Right lobe of liver (tissue), 6 donors: ENCODE data around the gene INTS3. TPM values are rescaled to one million over a fixed set of nuclear protein-coding genes. Genes with fewer than 3 reads are reported as not detected.

Experiments
- ATAC-seq, 4 donors: fragments of 200-7000 bp; cut with Tn5 transposase; one replicate each; pipeline ENCODE4 v1.9.1; 2020; ENCODE audit warnings: mild to moderate bottlenecking in 4 of 4, moderate library complexity in 4 of 4
- DNase-seq, 3 donors: peaks; one replicate each; pipeline ENCODE4 v3.0.0-alpha.2; 2020
- H3K27ac ChIP-seq, 3 donors: fragments of 200-600 bp; one replicate each; pipeline ENCODE4 v1.8.0; 2022
- H3K27me3 ChIP-seq, 2 donors: fragments of 200-600 bp; one replicate each; pipeline ENCODE4 v1.8.0; 2022
- H3K36me3 ChIP-seq, 4 donors: fragments of 200-600 bp; sonication (generic) in 1 of 4; one replicate each; pipeline versions ENCODE4 v1.5.1 to v1.8.0; 2017 to 2022; ENCODE audit warnings: control low read depth in 1 of 4
- H3K4me1 ChIP-seq, 4 donors: fragments of 200-600 bp; sonication (generic) in 1 of 4; one replicate each; pipeline versions ENCODE4 v1.5.1 to v1.8.0; 2017 to 2022; ENCODE audit warnings: control low read depth in 1 of 4
- H3K4me3 ChIP-seq, 3 donors: fragments of 200-600 bp; one replicate each; pipeline ENCODE4 v1.8.0; 2022
- H3K9me3 ChIP-seq, 4 donors: fragments of 200-600 bp; sonication (generic) in 1 of 4; one replicate each; pipeline versions ENCODE4 v1.5.1 to v1.8.0; 2017 to 2022; ENCODE audit warnings: control low read depth in 1 of 4
- CTCF ChIP-seq, 4 donors: fragments of 200-600 bp in 3 of 4; fragments of 450-650 bp in 1 of 4; IDR thresholded peaks; one replicate each; pipeline versions ENCODE4 v1.5.1 to v1.8.0; 2016 to 2022; ENCODE audit warnings: antibody characterized with exemption in 4 of 4, mild to moderate bottlenecking in 2 of 4
- POLR2A ChIP-seq: fragments of 450-650 bp; IDR thresholded peaks from one replicate; pipeline ENCODE4 v1.6.1; 2017; ENCODE audit warnings: antibody characterized with exemption, mild to moderate bottlenecking
- WGBS: methylation state at CpG from one replicate; pipeline ENCODE4 v1.1.6; 2018; ENCODE audit warnings: low coverage, low lambda C conversion rate; ENCODE audit not compliant: insufficient coverage; ENCODE audit errors: missing lambda C conversion rate; 5-methylcytosine and 5-hydroxymethylcytosine counted together
- intact Hi-C, 2 donors: fragments of 100-400 bp; cut with DNase I; formaldehyde crosslinking; loops; one replicate each; pipeline versions ENCODE4 v1.11.2 to v1.14.1; 2022
- total RNA-seq, 6 experiments: library from RNA; depleted of rRNA in 2 of 6; stranded (reverse); fragments of >200 nt in 2 of 6; fragmentation: NEBNext Ultra II Directional in 3 of 6; extraction: Animal tissue kit (Norgen Biotek cat#: 25700) in 3 of 6; gene quantifications; one replicate each; pipeline versions ENCODE4 v1.1.0 to v1.2.4, GENCODE V29; 2016 to 2023
- donor health status: DM: no; HTN: yes; CAD: no.
- donor health status: DM: no; HTN: no; CAD: no.
- donor health status: DM: no; HTN: no; CAD: no.
- donor health status: DM: no; HTN: yes; CAD: no.
- donor health status: DM: no; HTN: yes; CAD: no.

The INTS3 gene
- total RNA-seq, 6 experiments from 2014 or later, result 16.5 to 29.1 (median 22.6) TPM

DNA sequence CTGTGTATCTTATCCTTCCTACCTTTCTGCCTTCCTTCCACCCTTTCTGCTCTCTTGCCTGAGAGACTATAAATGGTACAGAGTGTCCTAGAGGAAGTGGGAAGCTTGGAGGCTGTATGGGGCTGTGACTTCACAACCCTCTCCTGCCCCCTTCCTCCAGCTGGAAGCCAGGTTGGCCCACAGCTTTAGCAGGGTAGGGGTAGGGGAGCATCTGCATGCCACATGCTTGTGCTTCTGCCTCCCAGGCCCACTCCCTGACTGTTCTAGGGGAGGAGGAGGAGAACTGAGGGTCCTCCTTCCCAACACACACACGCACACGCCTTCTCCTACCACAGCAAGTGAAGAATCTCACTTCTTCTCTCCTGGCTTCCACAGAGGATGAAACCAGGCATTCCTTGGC is 43.4 kb downstream of the INTS3 start:
- H3K36me3 ChIP-seq, result peaks cover 0 to 32% (median 5%) of the 10 kb centered on the region in 4 donors
- no peaks in the 10 kb centered on the region for H3K27me3 ChIP-seq
- DNase-seq (no peak), ATAC-seq (no peak)
- H3K4me1 ChIP-seq, result peaks cover 3 to 49% (median 22%) of the 10 kb centered on the region in 4 donors
- H3K9me3 ChIP-seq, result no peaks in the 10 kb centered on the region
- H3K4me3 ChIP-seq, result no peak overlapping the region
- WGBS, result 100% methylated on average over 2 of the region's 2 CpGs
- H3K27ac ChIP-seq, result no peak overlapping the region
- intact Hi-C loops, result loop anchor here in 1 of 2 donors (10.0 kb wide), 1 partner anchor 96 kb away; the partner anchor contains the start of genes ILF2 and NPR1
- TF ChIP-seq CTCF (IDR thresholded peaks at IDR 0.05) (no peak), POLR2A (no peak)

GRCh38 chr1:153771841-153772593 is 44.2 kb downstream of the INTS3 start:
- TF ChIP-seq CTCF (IDR thresholded peaks at IDR 0.05) (peak; percentile 17 to 33 (median 24)), POLR2A (no peak)
- intact Hi-C loops, result loop anchor here in 1 of 2 donors (10.0 kb wide), 1 partner anchor 97 kb away; the partner anchor contains the start of genes ILF2 and NPR1
- H3K4me1 ChIP-seq, result peaks cover 3 to 49% (median 23%) of the 10 kb centered on the region in 4 donors
- H3K4me3 ChIP-seq, result no peak overlapping the region
- H3K9me3 ChIP-seq, result no peaks in the 10 kb centered on the region
- 93% methylated on average over 3 of the region's 21 CpGs for WGBS
- H3K27ac ChIP-seq, result peak overlapping the region in 1 of 3 donors; percentile 76
- peaks cover 0 to 32% (median 5%) of the 10 kb centered on the region in 4 donors for H3K36me3 ChIP-seq
- H3K27me3 ChIP-seq, result no peaks in the 10 kb centered on the region
- DNase-seq (peak in 1 of 3 donors; percentile 35), ATAC-seq (no peak)

GRCh38 chr1:153773096-153773921 is 45.5 kb downstream of the INTS3 start:
- peaks cover 3 to 49% (median 22%) of the 10 kb centered on the region in 4 donors for H3K4me1 ChIP-seq
- TF ChIP-seq CTCF (IDR thresholded peaks at IDR 0.05) (no peak), POLR2A (no peak)
- H3K36me3 ChIP-seq, result peaks cover 0 to 32% (median 3%) of the 10 kb centered on the region in 4 donors
- intact Hi-C loops, result loop anchor here in 1 of 2 donors (10.0 kb wide), 1 partner anchor 99 kb away; the partner anchor contains the start of genes ILF2 and NPR1
- no peaks in the 10 kb centered on the region for H3K9me3 ChIP-seq
- 60% methylated on average over 9 of the region's 12 CpGs for WGBS
- H3K27ac ChIP-seq, result peak overlapping the region in 2 of 3 donors; percentile 51 to 76
- ATAC-seq (no peak), DNase-seq (no peak)
- no peak overlapping the region for H3K4me3 ChIP-seq
- H3K27me3 ChIP-seq, result no peaks in the 10 kb centered on the region

DNA sequence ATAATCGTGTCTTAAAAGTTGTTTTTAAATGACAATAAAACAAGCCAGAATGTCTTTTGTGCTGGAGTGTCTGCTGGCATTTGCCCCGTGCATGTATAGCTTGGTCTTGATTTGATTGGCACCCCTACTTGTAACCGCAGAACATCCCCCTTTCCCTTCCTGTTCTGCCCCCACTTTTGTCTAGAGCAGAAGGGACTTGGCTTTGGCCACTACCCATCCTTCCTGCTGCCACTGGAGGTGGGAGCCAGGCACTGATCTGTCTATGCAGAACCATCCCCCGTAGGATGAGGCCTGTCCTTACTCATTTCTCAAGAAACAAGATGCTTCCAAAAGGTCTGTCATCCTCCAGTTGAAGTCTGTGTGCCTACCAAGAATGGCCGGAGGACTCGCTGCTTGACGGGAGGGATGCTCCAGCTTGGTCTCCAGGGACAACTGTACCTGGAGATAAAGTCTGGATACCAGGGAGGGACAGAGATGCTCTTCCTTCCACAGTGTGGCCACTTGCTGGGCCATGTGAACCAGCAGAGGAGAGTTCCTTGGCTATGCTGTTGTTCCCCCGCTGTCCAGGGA is 46.3 kb downstream of the INTS3 start:
- Histone ChIP-seq H3K4me3 (no peak overlapping the region), H3K9me3 (no peaks in the 10 kb centered on the region), H3K36me3 (peaks cover 0 to 30% (median 3%) of the 10 kb centered on the region in 4 donors), H3K27ac (peak overlapping the region in 2 of 3 donors; percentile 76 to 83), H3K27me3 (no peaks in the 10 kb centered on the region), H3K4me1 (peaks cover 0 to 45% (median 19%) of the 10 kb centered on the region in 4 donors)
- ATAC-seq (no peak), DNase-seq (no peak)
- 42% methylated on average over 4 of the region's 8 CpGs for WGBS
- intact Hi-C loops, result loop anchor here in 1 of 2 donors (10.0 kb wide), 1 partner anchor 99 kb away; the partner anchor contains the start of genes ILF2 and NPR1
- TF ChIP-seq CTCF (IDR thresholded peaks at IDR 0.05), result no peak
- no peak for TF ChIP-seq POLR2A
